Measurements from ENCODE around the gene RPS25.

RPS25 gene

DNA sequence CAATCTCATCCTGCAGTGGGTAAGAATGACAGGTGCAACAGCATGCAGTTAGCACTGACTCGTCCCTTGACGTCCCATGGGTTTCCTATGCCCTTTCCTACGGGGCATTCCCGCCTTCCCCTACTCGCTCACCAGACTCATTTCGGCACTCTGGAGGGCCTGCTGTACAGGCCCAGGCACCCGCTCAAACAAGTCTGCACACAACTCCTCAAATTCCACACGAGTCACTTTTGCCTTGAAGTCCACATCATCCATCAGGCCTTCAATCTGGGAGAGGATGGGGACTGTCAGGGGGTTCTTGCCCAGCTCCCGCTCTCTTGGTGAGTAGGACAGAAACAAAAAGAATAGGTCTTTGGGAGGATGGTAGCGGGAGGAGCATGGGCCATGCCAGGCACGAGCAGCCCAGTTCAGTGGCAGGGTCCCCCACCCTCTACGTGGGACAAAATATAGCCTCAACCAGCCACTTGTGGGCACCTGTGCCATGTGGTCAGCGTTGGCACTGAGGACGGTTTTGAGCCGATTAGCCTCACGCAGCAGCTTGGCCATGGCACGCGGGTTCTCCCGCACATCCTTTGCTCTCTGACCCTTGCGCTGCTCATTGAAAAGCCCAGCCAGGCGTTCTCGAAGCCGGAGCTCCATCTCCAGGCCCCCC is 34.1 kb upstream of the RPS25 start:
- TF ChIP-seq SIN3A (IDR thresholded peaks at IDR 0.05; ENCODE audit: borderline replicate concordance, insufficient read depth, low read length) (no peak), FOXP2 (optimal IDR thresholded peaks at IDR 0.05; ENCODE audit: borderline replicate concordance, extremely low read depth, extremely low read length, insufficient read depth) (no peak), POLR2AphosphoS5 (IDR thresholded peaks at IDR 0.05; ENCODE audit: low read depth, low read length) (no peak), TAF1 (IDR thresholded peaks at IDR 0.05; ENCODE audit: borderline replicate concordance, insufficient read depth, low read length) (no peak)
- TF ChIP-seq, protein P1, sequence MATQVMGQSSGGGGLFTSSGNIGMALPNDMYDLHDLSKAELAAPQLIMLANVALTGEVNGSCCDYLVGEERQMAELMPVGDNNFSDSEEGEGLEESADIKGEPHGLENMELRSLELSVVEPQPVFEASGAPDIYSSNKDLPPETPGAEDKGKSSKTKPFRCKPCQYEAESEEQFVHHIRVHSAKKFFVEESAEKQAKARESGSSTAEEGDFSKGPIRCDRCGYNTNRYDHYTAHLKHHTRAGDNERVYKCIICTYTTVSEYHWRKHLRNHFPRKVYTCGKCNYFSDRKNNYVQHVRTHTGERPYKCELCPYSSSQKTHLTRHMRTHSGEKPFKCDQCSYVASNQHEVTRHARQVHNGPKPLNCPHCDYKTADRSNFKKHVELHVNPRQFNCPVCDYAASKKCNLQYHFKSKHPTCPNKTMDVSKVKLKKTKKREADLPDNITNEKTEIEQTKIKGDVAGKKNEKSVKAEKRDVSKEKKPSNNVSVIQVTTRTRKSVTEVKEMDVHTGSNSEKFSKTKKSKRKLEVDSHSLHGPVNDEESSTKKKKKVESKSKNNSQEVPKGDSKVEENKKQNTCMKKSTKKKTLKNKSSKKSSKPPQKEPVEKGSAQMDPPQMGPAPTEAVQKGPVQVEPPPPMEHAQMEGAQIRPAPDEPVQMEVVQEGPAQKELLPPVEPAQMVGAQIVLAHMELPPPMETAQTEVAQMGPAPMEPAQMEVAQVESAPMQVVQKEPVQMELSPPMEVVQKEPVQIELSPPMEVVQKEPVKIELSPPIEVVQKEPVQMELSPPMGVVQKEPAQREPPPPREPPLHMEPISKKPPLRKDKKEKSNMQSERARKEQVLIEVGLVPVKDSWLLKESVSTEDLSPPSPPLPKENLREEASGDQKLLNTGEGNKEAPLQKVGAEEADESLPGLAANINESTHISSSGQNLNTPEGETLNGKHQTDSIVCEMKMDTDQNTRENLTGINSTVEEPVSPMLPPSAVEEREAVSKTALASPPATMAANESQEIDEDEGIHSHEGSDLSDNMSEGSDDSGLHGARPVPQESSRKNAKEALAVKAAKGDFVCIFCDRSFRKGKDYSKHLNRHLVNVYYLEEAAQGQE (IDR thresholded peaks at IDR 0.05; ENCODE audit: insufficient read depth in 1 of 2, low read depth in 2 of 2, low read length in 2 of 2), result no peak

DNA sequence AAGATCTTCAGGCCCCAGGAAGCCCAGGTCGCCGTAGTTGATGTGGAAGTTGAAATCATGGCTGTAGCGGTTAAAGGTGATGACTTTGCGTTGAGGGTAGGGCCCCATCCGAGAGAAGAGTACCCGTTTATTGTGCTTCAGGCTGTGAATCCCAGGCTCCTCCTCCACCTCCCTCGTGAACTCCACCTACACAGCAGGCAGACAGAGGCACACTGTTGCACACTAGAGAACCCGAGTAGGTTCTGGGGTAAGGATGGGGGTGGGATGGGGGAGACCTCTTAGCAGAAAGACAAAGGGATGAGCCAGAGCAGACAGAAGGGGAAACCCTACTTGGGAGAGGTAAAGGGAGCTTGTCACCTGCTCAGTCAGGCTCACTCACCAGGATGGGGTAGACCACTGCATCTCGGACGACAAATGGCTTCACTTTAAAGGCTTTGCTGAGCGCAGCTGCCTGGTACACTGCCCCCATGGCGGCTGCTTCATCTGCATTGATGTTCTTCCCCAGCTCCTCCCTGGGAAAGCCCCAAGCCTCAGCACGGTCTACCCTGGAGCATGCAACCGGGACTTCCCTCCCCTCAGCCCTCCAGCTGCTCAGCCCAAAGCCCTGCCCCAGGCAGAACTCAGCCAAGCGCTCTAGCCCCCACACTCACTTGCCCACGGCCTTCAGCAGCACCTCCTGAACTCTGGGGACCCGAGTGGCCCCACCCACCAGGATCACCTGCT is 33.5 kb upstream of the RPS25 start:
- TF ChIP-seq POLR2AphosphoS5 (IDR thresholded peaks at IDR 0.05; ENCODE audit: low read depth, low read length) (no peak), TAF1 (IDR thresholded peaks at IDR 0.05; ENCODE audit: borderline replicate concordance, insufficient read depth, low read length) (no peak), SIN3A (IDR thresholded peaks at IDR 0.05; ENCODE audit: borderline replicate concordance, insufficient read depth, low read length) (no peak), FOXP2 (optimal IDR thresholded peaks at IDR 0.05; ENCODE audit: borderline replicate concordance, extremely low read depth, extremely low read length, insufficient read depth) (no peak)
- TF ChIP-seq, protein P1 (IDR thresholded peaks at IDR 0.05; ENCODE audit: insufficient read depth in 1 of 2, low read depth in 2 of 2, low read length in 2 of 2), result no peak

DNA sequence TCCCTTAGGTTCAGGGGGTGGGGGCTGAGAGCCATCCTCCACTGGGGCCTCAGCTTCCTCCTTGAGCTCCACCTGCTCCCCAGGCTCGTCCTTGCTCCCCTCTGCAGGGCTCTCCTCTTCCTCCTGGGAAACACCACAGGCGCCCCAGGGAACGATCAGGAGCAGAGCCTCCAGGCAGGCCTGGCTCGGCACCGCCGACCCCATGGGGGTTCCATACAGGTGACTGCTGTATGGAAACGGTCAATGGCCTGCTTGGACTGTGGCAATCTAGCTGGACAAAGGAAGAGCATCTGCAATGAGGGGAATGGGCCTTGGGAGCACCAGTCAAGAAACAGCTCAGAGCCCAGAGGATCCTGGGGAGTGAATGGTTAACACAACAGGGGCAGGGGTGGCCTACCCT is 30.9 kb upstream of the RPS25 start:
- TF ChIP-seq SIN3A (IDR thresholded peaks at IDR 0.05; ENCODE audit: borderline replicate concordance, insufficient read depth, low read length) (no peak), POLR2AphosphoS5 (IDR thresholded peaks at IDR 0.05; ENCODE audit: low read depth, low read length) (no peak), TAF1 (IDR thresholded peaks at IDR 0.05; ENCODE audit: borderline replicate concordance, insufficient read depth, low read length) (no peak), FOXP2 (optimal IDR thresholded peaks at IDR 0.05; ENCODE audit: borderline replicate concordance, extremely low read depth, extremely low read length, insufficient read depth) (no peak)
- TF ChIP-seq, protein P1 (IDR thresholded peaks at IDR 0.05; ENCODE audit: insufficient read depth in 1 of 2, low read depth in 2 of 2, low read length in 2 of 2), result no peak

DNA sequence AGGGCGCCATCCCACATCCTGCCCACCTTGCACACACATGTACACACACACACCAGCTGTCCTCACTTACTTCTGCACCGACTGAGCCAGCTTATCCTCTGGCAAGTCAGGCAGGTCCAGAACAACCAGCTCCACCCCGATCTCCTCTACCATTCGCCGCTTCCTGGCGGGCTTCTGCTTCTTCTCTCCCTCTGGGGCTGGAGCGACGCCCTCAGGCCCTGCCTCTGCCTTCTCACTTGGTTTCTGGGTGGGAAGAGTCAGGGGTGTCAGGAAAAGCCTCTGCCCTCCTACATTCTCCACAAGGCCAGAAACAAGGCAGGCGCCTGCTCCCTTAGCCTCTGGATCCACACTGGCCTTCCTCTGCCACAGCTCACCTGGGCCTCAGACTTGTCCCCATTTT is 30.5 kb upstream of the RPS25 start:
- TF ChIP-seq SIN3A (IDR thresholded peaks at IDR 0.05; ENCODE audit: borderline replicate concordance, insufficient read depth, low read length) (no peak), POLR2AphosphoS5 (IDR thresholded peaks at IDR 0.05; ENCODE audit: low read depth, low read length) (no peak), TAF1 (IDR thresholded peaks at IDR 0.05; ENCODE audit: borderline replicate concordance, insufficient read depth, low read length) (no peak), FOXP2 (optimal IDR thresholded peaks at IDR 0.05; ENCODE audit: borderline replicate concordance, extremely low read depth, extremely low read length, insufficient read depth) (no peak)
- TF ChIP-seq, protein P1 (IDR thresholded peaks at IDR 0.05; ENCODE audit: insufficient read depth in 1 of 2, low read depth in 2 of 2, low read length in 2 of 2), result no peak

All from PFSK-1 (cell line).